ENCODE measurements around the gene CENPV.

The CENPV gene

GRCh38 chr17:16293931-16294330 lies 59.3 kb downstream of the CENPV start:
- Histone ChIP-seq H3K4me2 (ENCODE audit: low read length) (no peak overlapping the region), H3K4me3 (ENCODE audit: low read depth, low read length) (no peak overlapping the region), H3K4me1 (peaks cover 5% of the 10 kb centered on the region), H3K9me3 (ENCODE audit: control insufficient read depth, low read length) (no peaks in the 10 kb centered on the region), H3K36me3 (ENCODE audit: control insufficient read depth, insufficient read depth, low read length) (no peaks in the 10 kb centered on the region), H2AFZ (no peak overlapping the region), H3K27ac (no peak overlapping the region), H3K27me3 (ENCODE audit: control insufficient read depth, insufficient read depth, low read length) (no peaks in the 10 kb centered on the region), H3K79me2 (no peaks in the 10 kb centered on the region), H3K9ac (no peak overlapping the region)
- TF ChIP-seq CTCF (IDR thresholded peaks at IDR 0.05): no peak
